ENCODE data around the gene TGFBR2.
"Not testable (repeated sequence)": the region's sequence is repeated elsewhere in the genome, so short reads cannot be mapped to it uniquely, and the experiment has no call there.

TGFBR2 gene

DNA sequence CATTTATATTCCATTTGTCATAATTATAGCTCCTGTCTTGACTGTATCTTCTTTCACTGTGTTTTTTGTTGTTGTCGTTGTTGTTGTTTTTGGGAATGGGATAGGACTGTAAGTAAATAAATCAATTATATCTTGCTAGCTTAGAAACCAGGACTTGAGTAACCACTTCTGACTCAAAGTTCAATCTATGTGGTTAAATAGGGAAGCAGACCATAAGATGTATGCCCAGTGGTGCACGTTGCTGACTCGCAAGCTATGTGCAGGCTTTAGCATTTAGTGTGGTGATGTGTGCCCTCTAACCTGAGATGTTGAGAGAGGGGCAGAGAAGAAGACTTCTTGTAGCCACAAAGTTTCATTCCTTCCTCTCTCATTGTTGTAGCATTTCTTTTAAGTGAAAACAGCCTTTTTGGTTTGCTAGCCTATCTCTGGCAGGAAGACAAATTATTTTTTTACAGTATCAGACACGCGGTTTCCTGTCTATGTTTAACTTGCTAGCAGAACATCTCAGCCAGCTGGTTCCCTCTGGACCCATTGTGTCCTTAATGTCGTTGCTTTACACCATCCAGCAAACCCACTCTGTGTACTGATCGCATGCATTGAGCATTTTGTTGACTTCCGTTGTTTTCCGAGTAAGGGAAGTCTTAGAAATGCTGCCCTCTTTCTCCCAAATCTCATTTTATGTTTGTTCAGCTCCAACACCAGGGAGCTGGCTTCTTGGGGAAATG is 52.1 kb downstream of the TGFBR2 start:
- DNase-seq: peak in 1 of 4 experiments; percentile 31

DNA sequence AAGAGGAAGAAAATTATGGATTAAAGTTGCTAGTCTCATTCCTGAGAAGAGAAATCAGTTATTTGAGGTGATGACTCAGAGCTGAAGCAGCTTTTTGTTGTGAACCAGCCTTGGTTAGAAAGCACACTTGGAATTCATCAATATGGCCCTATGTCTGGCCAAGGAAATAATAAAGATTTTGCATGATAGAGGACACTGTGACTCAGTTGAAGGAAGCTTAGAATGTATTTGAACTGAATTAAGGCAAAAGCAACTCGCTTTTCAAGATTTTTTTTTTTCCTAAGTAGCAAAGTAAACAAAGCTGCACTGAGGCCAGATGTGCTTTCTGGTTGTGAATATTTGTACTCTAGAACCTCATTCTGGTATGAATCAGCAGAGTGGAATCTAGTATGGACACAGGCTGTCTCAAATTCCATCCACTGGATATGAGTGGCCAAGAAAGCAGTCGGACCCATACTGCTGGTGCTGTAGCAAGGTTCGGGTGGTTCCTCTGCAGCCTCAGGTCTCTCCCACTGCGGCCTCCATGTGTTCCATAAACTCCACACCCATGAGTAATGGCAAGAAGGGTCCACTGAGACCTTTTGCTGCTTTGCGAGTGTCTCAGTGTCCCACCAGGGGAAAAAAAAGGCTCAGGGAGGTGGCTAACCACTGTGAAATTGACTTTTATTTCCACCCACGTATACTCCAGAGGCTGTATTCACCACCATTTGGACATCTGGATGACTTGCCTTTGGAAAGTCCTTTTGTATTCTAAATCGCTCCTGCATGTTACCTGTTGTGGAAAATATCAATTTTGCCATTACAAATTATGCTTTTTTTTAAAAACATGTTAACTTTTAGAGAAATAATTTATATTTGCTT is 53.1 kb downstream of the TGFBR2 start:
- DNase-seq: no peak

GRCh38 chr3:30660136-30660535 is 53.7 kb downstream of the TGFBR2 start:
- DNase-seq: no peak

GRCh38 chr3:30660656-30661055 is 54.3 kb downstream of the TGFBR2 start:
- DNase-seq: no peak

- no peak for DNase-seq
These were observed 54.9 kb downstream of the TGFBR2 start for GRCh38 chr3:30661098-30661873.

DNA sequence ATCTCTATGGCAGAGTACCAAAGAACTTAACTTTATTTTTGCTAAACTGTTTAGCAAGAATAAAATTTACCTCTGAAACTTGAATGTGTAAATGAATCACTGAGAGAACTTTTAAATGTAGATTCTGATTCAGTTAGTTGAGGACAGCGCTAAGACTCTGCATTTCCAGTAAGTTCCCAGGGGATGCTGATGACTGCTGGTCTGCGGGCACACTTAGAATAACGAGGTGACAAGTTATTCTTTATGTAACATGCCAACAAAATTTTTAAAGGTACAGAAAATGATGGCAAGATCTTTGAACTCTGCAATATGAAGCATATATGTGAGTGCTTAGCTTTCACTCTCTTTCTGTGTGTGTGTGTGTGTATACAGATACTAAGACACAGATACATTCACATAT is 56.4 kb downstream of the TGFBR2 start:
- no peak for DNase-seq

GRCh38 chr3:30663533-30664241 is 57.3 kb downstream of the TGFBR2 start:
- no peak for DNase-seq

DNA sequence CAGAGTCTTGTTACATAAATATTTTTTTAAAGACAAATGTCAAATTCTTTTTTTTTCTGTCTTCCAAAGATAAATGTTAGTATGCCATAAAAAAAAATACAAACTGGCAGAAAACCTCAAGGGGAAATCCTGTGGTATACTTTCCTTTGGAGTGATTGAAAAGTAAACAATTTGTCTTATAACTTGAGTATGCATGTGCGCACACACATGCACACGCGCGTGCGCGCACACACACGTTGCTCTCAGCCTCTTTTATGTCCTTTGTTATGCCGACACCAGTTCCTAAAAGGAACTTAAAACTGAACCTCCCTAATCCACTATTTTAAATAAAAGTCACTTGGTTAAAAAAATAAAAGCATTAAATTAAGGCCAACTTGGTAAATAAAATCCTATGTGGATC is 58.1 kb downstream of the TGFBR2 start:
- peak in 1 of 4 experiments; percentile 12 for DNase-seq

DNA sequence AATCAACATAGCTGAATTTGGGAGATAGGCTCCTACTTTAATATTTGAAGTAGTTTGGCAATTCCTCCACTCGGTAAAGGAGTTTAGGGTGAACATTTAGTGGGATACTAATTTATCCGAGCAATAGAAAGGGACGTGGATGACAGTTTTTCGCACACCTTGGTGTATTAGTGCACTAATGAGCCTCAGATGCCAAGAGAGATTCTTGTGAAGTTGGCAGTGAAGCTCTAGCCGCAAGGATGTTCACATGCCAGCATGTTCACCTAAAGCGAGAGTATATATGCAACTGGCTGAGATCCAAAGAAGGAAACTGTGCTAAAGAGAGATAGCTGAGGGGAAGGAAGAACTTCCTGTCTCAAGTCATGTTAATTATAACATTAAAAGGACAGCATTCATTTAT is 58.5 kb downstream of the TGFBR2 start:
- no peak for DNase-seq

DNA sequence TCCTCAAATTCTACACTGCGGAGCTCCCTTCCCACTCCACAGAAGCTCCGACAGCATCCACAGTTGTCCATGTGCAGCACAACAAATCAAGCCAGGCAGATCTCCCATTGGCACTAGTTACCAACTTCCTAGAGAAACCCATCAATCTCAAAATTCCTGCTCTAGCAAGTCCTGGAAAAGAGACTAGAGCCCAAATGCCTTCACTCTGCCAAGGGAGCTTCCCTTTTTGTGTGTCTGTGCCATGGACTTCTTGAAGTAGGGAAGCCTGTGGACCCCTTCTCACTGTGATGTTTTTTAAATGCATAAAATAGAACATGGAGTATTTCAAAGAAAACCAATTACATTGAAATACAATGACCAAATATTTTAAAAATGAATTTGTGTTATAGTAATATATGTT is 59.1 kb downstream of the TGFBR2 start:
- no peak for DNase-seq

- DNase-seq: no peak
These were observed 60.3 kb downstream of the TGFBR2 start for GRCh38 chr3:30666572-30667279.

DNA sequence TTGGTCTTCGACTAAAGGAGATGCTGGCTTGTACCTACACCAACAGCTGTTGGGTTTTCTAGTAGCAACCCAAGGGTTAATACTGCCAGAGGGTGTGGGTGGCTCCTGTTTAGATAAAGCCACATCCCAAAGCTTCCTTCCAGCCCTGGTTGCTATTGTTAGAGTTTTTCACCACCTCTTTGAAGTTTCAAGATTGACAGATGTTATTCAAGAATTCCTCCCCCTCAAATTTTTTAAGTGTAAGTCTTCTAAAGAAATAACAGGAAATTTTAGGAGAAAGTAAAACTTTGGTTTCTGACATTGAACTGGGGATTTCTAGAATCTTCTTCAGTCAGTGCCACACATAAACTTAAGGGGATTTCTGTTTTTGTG is 60.9 kb downstream of the TGFBR2 start:
- DNase-seq: no peak

- DNase-seq: no peak
These were observed 61.7 kb downstream of the TGFBR2 start for GRCh38 chr3:30668051-30668609.

GRCh38 chr3:30669360-30669934 is 63.0 kb downstream of the TGFBR2 start:
- not testable (repeated sequence) for DNase-seq

- no peak for DNase-seq
These were observed 63.9 kb downstream of the TGFBR2 start for GRCh38 chr3:30670292-30670691.

DNA sequence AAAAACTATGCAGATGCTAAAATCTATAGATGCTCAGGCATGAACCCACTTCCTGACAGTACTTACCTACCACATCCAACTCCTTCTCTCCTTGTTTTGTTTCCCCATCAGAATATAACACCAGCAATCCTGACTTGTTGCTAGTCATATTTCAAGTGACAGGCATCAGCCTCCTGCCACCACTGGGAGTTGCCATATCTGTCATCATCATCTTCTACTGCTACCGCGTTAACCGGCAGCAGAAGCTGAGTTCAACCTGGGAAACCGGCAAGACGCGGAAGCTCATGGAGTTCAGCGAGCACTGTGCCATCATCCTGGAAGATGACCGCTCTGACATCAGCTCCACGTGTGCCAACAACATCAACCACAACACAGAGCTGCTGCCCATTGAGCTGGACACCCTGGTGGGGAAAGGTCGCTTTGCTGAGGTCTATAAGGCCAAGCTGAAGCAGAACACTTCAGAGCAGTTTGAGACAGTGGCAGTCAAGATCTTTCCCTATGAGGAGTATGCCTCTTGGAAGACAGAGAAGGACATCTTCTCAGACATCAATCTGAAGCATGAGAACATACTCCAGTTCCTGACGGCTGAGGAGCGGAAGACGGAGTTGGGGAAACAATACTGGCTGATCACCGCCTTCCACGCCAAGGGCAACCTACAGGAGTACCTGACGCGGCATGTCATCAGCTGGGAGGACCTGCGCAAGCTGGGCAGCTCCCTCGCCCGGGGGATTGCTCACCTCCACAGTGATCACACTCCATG is 65.3 kb downstream of the TGFBR2 start:
- DNase-seq: no peak

GRCh38 chr3:30672287-30672735 is 65.9 kb downstream of the TGFBR2 start:
- no peak for DNase-seq

DNA sequence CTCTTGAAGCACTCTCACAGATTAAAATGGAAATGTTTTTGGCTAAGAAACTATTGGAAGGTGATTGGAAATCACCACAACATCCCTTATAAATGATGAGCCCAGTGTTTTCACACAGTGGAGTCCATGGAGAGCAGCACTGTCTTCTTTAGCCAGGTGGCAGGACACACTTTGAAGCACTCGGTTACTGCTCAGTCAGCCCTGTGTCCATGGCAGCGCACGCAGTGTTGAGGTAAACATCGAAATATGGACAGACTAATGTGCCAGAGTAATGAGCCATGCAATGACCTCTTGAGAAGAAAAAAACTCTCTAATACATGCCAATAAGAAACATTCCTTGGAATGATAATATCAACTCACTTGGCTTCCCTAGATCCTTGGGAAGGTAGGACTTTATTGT is 66.6 kb downstream of the TGFBR2 start:
- no peak for DNase-seq

GRCh38 chr3:30673425-30674341 is 67.3 kb downstream of the TGFBR2 start:
- DNase-seq: no peak
